Activated naive CD4-positive, alpha-beta T cell treated with anti-CD3 and anti-CD28 coated beads, Interleukin-2, amount 50 U/mL, for 72 hours (primary cell): ENCODE measurements around the gene ST6GALNAC5. TPM values are rescaled to one million over a fixed set of nuclear protein-coding genes. Genes with fewer than 3 reads are reported as not detected.

Experiments used
- ATAC-seq, 2 donors: fragments of 150-1000 bp; cut with Tn5 transposase; 2 replicates each; pipeline ENCODE4 v1.10.0; 2021; ENCODE audit warnings: mild to moderate bottlenecking in 2 of 2, moderate library complexity in 2 of 2
- DNase-seq, 2 donors: peaks; one replicate each; pipeline ENCODE4 v3.0.0; 2021 to 2022; ENCODE audit warnings: low spot score in 2 of 2
- H3K27ac Mint-ChIP-seq, 2 donors: one replicate each; pipeline ENCODE4 v1.8.0; 2022; ENCODE audit warnings: mild to moderate bottlenecking in 2 of 2, mixed read lengths in 2 of 2
- H3K36me3 Mint-ChIP-seq, 2 donors: one replicate each; pipeline ENCODE4 v1.8.0; 2022; ENCODE audit warnings: mixed read lengths in 2 of 2
- H3K9me3 Mint-ChIP-seq, 2 donors: one replicate each; pipeline ENCODE4 v1.8.0; 2022; ENCODE audit warnings: mixed read lengths in 2 of 2
- total RNA-seq, 2 donors: library from RNA; stranded (reverse); gene quantifications; one replicate each; pipeline ENCODE4 v1.2.3, GENCODE V29; 2022

Gene ST6GALNAC5
- total RNA-seq, 2 donors from 2014 or later = not detected

DNA sequence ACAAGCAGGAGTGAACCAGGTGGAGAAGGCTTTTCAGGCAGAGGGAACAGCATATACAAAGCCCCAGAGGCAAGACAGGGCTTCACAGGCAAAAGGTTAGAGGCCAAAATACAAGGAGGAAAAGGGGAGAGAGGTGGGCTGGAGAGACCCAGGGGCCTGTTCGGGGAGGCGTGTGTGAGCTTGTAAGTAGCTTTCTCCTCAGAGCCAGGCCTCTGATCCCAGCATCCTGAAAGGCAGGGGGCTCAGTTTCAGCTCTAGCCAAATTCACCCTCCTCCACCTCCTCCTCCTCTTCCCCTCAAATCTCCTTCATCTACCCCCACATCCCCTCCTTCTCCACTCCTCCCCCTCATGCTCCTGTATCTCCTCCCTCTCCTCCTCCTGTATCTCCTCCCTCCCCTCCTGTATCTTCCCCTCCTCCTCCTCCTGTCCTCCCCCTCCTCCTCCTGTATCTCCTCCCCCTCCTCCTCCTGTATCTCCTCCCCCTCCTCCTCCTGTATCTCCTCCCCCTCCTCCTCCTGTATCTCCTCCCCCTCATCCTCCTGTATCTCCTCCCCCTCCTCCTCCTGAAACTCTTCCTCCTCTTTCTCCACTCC is 148.6 kb downstream of the ST6GALNAC5 start:
- DNase-seq (no peak), ATAC-seq (no peak)
- H3K36me3 Mint-ChIP-seq = no peaks in the 10 kb centered on the region
- no peaks in the 10 kb centered on the region for H3K9me3 Mint-ChIP-seq
- no peak overlapping the region for H3K27ac Mint-ChIP-seq

GRCh38 chr1:77016386-77016985 is 149.2 kb downstream of the ST6GALNAC5 start:
- no peaks in the 10 kb centered on the region for H3K9me3 Mint-ChIP-seq
- ATAC-seq = no peak
- no peaks in the 10 kb centered on the region for H3K36me3 Mint-ChIP-seq
- H3K27ac Mint-ChIP-seq = no peak overlapping the region
- no peak for DNase-seq

DNA sequence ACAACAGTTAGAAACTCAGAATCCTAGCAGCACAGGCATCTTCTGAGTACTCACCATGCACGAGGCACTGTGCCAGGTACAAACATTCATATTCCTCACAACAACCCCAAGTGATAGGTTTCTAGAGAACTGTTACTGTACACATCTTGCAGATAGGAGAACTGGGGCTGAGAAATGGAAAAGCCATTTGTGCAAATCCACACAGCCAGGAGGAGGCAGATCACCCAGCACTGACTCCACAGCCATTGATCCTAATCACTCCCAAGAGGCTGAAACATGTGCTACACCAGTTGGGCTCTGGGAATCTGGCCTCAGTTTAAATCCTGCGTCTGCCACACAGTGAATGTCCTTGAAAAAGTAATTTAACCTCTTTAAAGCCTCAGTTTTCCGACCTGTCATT is 151.0 kb downstream of the ST6GALNAC5 start:
- ATAC-seq (no peak), DNase-seq (no peak)
- Mint-ChIP-seq H3K36me3 (no peaks in the 10 kb centered on the region), H3K9me3 (no peaks in the 10 kb centered on the region), H3K27ac (no peak overlapping the region)

DNA sequence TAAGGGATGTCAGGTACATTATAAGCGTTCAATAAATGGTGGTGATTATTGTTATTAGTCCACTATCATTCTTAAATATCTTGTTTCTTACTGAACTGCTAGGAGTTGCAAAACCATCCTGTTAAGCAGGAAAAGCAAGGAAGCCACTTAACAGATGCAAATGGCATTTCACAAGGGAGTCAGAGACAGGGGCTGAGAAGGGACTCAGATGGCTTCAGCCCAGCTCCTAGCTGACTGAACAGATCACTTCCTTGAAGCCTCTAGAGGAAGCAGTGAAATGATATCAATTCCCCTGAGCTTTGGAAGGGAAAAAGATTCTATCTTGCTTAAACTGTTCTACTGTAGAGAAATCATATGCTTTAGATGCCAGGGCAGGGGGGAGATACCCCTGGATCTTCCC is 151.5 kb downstream of the ST6GALNAC5 start:
- H3K27ac Mint-ChIP-seq = no peak overlapping the region
- DNase-seq = no peak
- H3K9me3 Mint-ChIP-seq = no peaks in the 10 kb centered on the region
- H3K36me3 Mint-ChIP-seq = no peaks in the 10 kb centered on the region
- ATAC-seq = no peak

- no peaks in the 10 kb centered on the region for H3K9me3 Mint-ChIP-seq
- DNase-seq (no peak), ATAC-seq (no peak)
- no peak overlapping the region for H3K27ac Mint-ChIP-seq
- no peaks in the 10 kb centered on the region for H3K36me3 Mint-ChIP-seq
These were observed 154.5 kb downstream of the ST6GALNAC5 start for GRCh38 chr1:77021732-77022131.

GRCh38 chr1:77024500-77024899 is 157.2 kb downstream of the ST6GALNAC5 start:
- DNase-seq = no peak
- H3K9me3 Mint-ChIP-seq = no peaks in the 10 kb centered on the region
- peak overlapping the region in 1 of 2 donors; percentile 22 for H3K27ac Mint-ChIP-seq
- no peaks in the 10 kb centered on the region for H3K36me3 Mint-ChIP-seq
- no peak for ATAC-seq

- Mint-ChIP-seq H3K27ac (no peak overlapping the region), H3K9me3 (no peaks in the 10 kb centered on the region), H3K36me3 (no peaks in the 10 kb centered on the region)
- DNase-seq (no peak), ATAC-seq (no peak)
These were observed 158.3 kb downstream of the ST6GALNAC5 start for GRCh38 chr1:77025599-77025998.

- no peaks in the 10 kb centered on the region for H3K36me3 Mint-ChIP-seq
- no peaks in the 10 kb centered on the region for H3K9me3 Mint-ChIP-seq
- H3K27ac Mint-ChIP-seq = no peak overlapping the region
- no peak for DNase-seq
- no peak for ATAC-seq
These were observed 158.9 kb downstream of the ST6GALNAC5 start for GRCh38 chr1:77026135-77026534.

DNA sequence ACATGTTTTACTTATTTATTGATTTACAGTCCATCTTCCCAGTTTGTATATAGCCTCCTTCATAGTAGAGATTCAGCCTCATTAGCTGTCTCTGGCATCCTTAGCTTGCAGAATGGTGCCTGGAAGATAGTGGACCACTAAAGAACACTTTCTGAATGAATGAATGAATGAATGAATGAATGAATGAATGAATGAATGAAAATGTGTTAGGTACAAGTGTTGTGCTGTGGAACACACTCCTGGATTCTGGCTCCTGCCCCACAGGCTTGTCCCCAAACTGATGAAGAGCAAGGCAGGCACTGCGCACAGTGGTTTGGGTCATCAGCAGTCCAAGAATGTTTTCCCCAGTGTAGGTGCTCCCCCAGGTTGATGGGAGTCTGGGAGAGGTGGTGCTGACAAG is 159.4 kb downstream of the ST6GALNAC5 start:
- no peaks in the 10 kb centered on the region for H3K36me3 Mint-ChIP-seq
- DNase-seq = no peak
- ATAC-seq = no peak
- H3K9me3 Mint-ChIP-seq = no peaks in the 10 kb centered on the region
- no peak overlapping the region for H3K27ac Mint-ChIP-seq

DNA sequence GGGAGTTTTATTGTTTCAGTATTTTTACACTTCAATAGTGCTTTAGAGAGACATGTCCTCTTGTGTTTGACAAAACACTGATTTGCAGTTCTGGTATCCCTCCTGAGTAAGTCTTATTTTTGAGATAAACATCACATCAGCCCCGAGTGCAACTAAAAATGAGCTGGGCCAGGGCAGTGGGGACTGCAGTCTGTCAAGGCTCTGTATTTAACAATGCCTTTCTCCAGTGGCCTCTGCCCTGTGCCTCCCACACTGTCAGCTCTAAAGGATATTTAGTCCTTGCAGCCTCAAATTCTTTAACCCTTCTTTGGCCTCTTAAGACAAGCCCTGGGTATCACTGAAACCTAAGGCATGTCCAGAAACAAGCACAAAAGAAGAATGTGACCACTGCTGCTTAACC is 160.6 kb downstream of the ST6GALNAC5 start:
- no peak overlapping the region for H3K27ac Mint-ChIP-seq
- DNase-seq (no peak), ATAC-seq (no peak)
- no peaks in the 10 kb centered on the region for H3K36me3 Mint-ChIP-seq
- no peaks in the 10 kb centered on the region for H3K9me3 Mint-ChIP-seq

- Mint-ChIP-seq H3K27ac (no peak overlapping the region), H3K9me3 (no peaks in the 10 kb centered on the region), H3K36me3 (no peaks in the 10 kb centered on the region)
- ATAC-seq (no peak), DNase-seq (no peak)
These were observed 163.3 kb downstream of the ST6GALNAC5 start for GRCh38 chr1:77030401-77031105.

GRCh38 chr1:77031106-77031662 is 163.9 kb downstream of the ST6GALNAC5 start:
- H3K36me3 Mint-ChIP-seq = no peaks in the 10 kb centered on the region
- no peaks in the 10 kb centered on the region for H3K9me3 Mint-ChIP-seq
- no peak for ATAC-seq
- no peak for DNase-seq
- H3K27ac Mint-ChIP-seq = no peak overlapping the region

GRCh38 chr1:77036560-77036959 is 169.3 kb downstream of the ST6GALNAC5 start:
- ATAC-seq (no peak), DNase-seq (peak in 1 of 2 donors; percentile 11)
- H3K27ac Mint-ChIP-seq = no peak overlapping the region
- H3K36me3 Mint-ChIP-seq = no peaks in the 10 kb centered on the region
- H3K9me3 Mint-ChIP-seq = peaks cover 6% of the 10 kb centered on the region in 2 donors

GRCh38 chr1:77037038-77037437 is 169.8 kb downstream of the ST6GALNAC5 start:
- H3K9me3 Mint-ChIP-seq = peaks cover 6% of the 10 kb centered on the region in 2 donors
- DNase-seq = no peak
- H3K36me3 Mint-ChIP-seq = no peaks in the 10 kb centered on the region
- no peak overlapping the region for H3K27ac Mint-ChIP-seq
- ATAC-seq = no peak

DNA sequence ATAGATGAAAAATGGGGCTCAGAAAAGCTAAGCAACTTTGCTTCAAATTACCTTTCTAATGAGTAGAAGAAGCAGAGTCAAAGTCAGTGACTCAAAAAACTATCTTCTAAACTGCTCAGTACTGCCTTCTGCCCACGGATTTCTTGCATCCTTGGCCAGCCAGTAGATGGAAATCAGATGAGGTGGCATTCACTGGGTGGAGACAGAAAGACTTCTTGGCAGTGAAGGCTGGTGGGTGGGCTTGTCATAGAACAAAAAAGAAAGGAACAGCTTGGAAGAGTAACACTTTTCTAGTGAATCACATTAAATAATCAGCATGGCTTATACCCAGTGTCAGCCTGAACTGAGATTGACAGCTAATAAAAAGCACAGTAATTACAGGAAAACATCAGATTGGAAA is 170.7 kb downstream of the ST6GALNAC5 start:
- DNase-seq = no peak
- no peak for ATAC-seq
- Mint-ChIP-seq H3K9me3 (peaks cover 6% of the 10 kb centered on the region in 2 donors), H3K36me3 (no peaks in the 10 kb centered on the region), H3K27ac (no peak overlapping the region)

- no peak for DNase-seq
- H3K9me3 Mint-ChIP-seq = peaks cover 6% of the 10 kb centered on the region in 2 donors
- no peak for ATAC-seq
- H3K27ac Mint-ChIP-seq = no peak overlapping the region
- H3K36me3 Mint-ChIP-seq = no peaks in the 10 kb centered on the region
These were observed 171.8 kb downstream of the ST6GALNAC5 start for GRCh38 chr1:77039111-77039510.

- no peak for DNase-seq
- peaks cover 6% of the 10 kb centered on the region in 2 donors for H3K9me3 Mint-ChIP-seq
- no peak for ATAC-seq
- no peak overlapping the region for H3K27ac Mint-ChIP-seq
- H3K36me3 Mint-ChIP-seq = no peaks in the 10 kb centered on the region
These were observed 172.5 kb downstream of the ST6GALNAC5 start for GRCh38 chr1:77039739-77040138.
